Measurements from ENCODE around the gene LSM12. TPM values are rescaled to one million over a fixed set of nuclear protein-coding genes. Genes with fewer than 3 reads are reported as not detected.

LSM12 gene
- total RNA-seq, 1 experiment from 2014 or later, result 128 TPM

DNA sequence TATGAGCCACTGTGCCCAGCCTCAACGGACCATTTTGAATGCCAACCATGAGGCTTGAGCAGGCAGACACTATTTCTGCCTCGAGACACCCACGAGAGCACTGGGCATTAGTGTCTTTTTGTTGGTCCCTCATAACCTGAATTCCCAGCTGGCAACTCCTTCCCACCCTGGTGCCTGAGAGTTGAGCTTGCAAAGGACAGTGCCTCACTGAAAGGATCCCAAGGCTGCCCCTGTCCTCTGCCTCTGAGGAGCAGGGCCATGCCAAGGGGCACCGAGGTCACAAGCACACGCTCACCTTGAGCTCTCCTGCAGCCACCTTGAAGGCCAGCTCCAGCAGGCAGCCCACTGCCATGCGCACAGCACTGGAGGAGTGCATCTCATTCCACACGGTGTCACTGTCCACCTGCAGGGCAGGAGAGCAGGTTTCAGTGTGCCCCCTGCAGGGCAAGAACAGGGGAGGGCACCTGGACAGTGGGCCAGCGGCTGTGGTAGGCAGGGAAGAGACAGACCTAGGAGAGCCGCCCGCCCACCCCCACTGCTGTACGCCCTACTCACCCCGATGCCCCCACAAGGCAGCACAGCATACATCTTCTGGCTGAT is 16.9 kb upstream of the LSM12 start:
- no peak overlapping the region for H3K4me2 ChIP-seq (ENCODE audit: insufficient read depth, insufficient read length, low read length)
- H4K8ac ChIP-seq (replicated peaks; ENCODE audit: insufficient read length, low read depth, low read length), result no peak overlapping the region
- no peak overlapping the region for H3K56ac ChIP-seq (ENCODE audit: insufficient read length, low read depth, low read length)
- peak; percentile 59 for DNase-seq
- no peak overlapping the region for H3K23ac ChIP-seq (ENCODE audit: insufficient read length, low read depth, low read length)
- H2AK5ac ChIP-seq (ENCODE audit: insufficient read length, low read length), result no peak overlapping the region
- no peaks in the 10 kb centered on the region for H3K9me3 ChIP-seq (ENCODE audit: control insufficient read depth, low read depth, low read length)
- H3K36me3 Mint-ChIP-seq (ENCODE audit: insufficient read depth in 1 of 3, low read depth in 3 of 3), result peaks cover 27 to 63% (median 61%) of the 10 kb centered on the region in 3 experiments; a peak in 6 of 7 replicates
- H3K27me3 ChIP-seq (ENCODE audit: insufficient read depth, low read length), result no peaks in the 10 kb centered on the region
- H3T11ph ChIP-seq (ENCODE audit: low read length), result no peak overlapping the region
- H4K91ac ChIP-seq (ENCODE audit: insufficient read length, low read depth, low read length), result no peak overlapping the region
- H3K27ac ChIP-seq (ENCODE audit: insufficient read length, low read depth, low read length), result no peak overlapping the region
- no peak overlapping the region for H3K14ac ChIP-seq (ENCODE audit: insufficient read depth, low read length)
- H4K5ac ChIP-seq (ENCODE audit: insufficient read length, low read depth, low read length), result no peak overlapping the region
- H3K4me1 ChIP-seq (ENCODE audit: insufficient read depth, low read length), result no peaks in the 10 kb centered on the region
- H3K79me2 ChIP-seq (ENCODE audit: insufficient read depth, low read length), result no peaks in the 10 kb centered on the region
- 0 out of 7 replicates have a peak overlapping the region, but pooled peaks of 1 of the 3 experiments have one; percentile 49 for H3K27ac Mint-ChIP-seq
- H2BK20ac ChIP-seq (ENCODE audit: low read depth, low read length, poor library complexity, severe bottlenecking), result no peak overlapping the region
- no peak overlapping the region for H2BK120ac ChIP-seq (ENCODE audit: low read depth, low read length, poor library complexity, severe bottlenecking)
- no peak overlapping the region for H3K9ac ChIP-seq (ENCODE audit: extremely low read depth, insufficient read length, low read length)
- H2BK5ac ChIP-seq (ENCODE audit: insufficient read length, low read length), result no peak overlapping the region
- no peak overlapping the region for H2BK15ac ChIP-seq (ENCODE audit: low read depth, low read length)
- no peak overlapping the region for H3K18ac ChIP-seq (ENCODE audit: insufficient read length, low read depth, low read length)
- H3K23me2 ChIP-seq (ENCODE audit: insufficient read length, low read depth, low read length, poor library complexity, severe bottlenecking), result peaks cover 6% of the 10 kb centered on the region
- no peak overlapping the region for H3K4me3 Mint-ChIP-seq
- H2AFZ ChIP-seq (ENCODE audit: low read length), result no peak overlapping the region
- H3K79me1 ChIP-seq (ENCODE audit: insufficient read depth, low read depth, low read length, poor library complexity, severe bottlenecking), result no peaks in the 10 kb centered on the region
- TF ChIP-seq, protein P1, sequence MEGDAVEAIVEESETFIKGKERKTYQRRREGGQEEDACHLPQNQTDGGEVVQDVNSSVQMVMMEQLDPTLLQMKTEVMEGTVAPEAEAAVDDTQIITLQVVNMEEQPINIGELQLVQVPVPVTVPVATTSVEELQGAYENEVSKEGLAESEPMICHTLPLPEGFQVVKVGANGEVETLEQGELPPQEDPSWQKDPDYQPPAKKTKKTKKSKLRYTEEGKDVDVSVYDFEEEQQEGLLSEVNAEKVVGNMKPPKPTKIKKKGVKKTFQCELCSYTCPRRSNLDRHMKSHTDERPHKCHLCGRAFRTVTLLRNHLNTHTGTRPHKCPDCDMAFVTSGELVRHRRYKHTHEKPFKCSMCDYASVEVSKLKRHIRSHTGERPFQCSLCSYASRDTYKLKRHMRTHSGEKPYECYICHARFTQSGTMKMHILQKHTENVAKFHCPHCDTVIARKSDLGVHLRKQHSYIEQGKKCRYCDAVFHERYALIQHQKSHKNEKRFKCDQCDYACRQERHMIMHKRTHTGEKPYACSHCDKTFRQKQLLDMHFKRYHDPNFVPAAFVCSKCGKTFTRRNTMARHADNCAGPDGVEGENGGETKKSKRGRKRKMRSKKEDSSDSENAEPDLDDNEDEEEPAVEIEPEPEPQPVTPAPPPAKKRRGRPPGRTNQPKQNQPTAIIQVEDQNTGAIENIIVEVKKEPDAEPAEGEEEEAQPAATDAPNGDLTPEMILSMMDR (conservative IDR thresholded peaks at IDR 0.05), result peak; percentile 45; the same call in 2 of the 3 replicates
- H3K4ac ChIP-seq (ENCODE audit: low read depth, low read length), result no peak overlapping the region
- H3K4me1 Mint-ChIP-seq, result peaks cover 33 to 41% of the 10 kb centered on the region in 2 experiments
- no peaks in the 10 kb centered on the region for H3K9me3 Mint-ChIP-seq
- H2BK12ac ChIP-seq (ENCODE audit: insufficient read length, low read depth, low read length), result no peak overlapping the region
- H4K20me1 ChIP-seq (ENCODE audit: control insufficient read depth, insufficient read depth, insufficient read length), result no peaks in the 10 kb centered on the region
- peaks cover 3% of the 10 kb centered on the region for H3K27me3 Mint-ChIP-seq (ENCODE audit: low read depth)
- WGBS (ENCODE audit: extremely low coverage, insufficient read length, low lambda C conversion rate), result no CpG with 5 or more reads among the region's 12 CpGs

Measured in H9 (cell line).